GM21717 (cell line): ENCODE measurements around the gene TM4SF1.
"Not testable (repeated sequence)": the region's sequence is repeated elsewhere in the genome, so short reads cannot be mapped to it uniquely, and the experiment has no call there.

Source experiments
- ATAC-seq: cut with Tn5 transposase; IDR thresholded peaks from one replicate; pipeline ENCODE4 v1.9.1; 2021; ENCODE audit warnings: mild to moderate bottlenecking, moderate library complexity; ENCODE audit not compliant: unreplicated experiment

TM4SF1 gene

DNA sequence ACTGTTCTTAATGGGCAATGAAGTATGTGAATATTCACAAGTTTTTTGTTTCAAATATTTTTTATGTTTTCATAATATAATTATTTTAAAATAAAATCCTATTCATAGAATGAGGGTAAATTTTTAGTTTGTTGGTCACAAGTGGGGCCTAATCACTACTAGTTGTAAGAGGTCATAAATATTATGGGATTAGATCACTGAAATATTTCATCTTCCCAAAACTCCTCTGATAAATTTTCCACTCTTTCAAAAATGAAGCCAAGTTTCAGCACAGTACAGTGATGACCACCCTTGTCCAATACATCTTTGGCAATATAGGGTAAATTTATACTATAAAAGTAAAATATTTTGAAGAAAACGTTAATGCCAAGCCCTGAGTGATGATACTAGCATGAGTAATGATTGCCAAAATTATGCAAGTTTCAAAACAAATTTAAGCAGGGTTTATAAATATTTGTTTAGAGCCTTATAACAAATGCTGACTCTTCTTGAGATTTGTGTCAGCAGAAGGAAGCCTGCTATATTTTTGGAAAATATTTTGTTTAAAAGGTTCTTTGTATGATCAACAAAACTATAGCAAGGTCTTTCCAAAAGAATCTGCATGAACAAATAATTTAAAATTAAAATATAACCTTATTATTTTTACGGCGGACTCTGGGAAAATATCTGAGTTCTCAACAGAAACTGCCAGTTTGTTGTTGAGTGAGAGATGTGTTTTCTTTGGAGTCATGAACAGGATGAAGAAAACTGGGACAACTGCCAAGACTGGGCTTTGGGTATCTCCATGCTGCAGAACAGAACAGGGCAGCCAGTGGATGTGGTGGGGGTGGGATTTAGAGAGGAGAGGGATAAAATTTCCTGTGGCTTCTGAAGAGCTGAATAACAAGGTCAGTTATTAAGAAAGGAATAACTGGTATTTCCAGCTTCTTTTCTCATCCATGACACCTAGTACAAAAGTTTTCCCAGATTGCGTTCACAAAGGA is 17.9 kb upstream of the TM4SF1 start:
- ATAC-seq: no peak

DNA sequence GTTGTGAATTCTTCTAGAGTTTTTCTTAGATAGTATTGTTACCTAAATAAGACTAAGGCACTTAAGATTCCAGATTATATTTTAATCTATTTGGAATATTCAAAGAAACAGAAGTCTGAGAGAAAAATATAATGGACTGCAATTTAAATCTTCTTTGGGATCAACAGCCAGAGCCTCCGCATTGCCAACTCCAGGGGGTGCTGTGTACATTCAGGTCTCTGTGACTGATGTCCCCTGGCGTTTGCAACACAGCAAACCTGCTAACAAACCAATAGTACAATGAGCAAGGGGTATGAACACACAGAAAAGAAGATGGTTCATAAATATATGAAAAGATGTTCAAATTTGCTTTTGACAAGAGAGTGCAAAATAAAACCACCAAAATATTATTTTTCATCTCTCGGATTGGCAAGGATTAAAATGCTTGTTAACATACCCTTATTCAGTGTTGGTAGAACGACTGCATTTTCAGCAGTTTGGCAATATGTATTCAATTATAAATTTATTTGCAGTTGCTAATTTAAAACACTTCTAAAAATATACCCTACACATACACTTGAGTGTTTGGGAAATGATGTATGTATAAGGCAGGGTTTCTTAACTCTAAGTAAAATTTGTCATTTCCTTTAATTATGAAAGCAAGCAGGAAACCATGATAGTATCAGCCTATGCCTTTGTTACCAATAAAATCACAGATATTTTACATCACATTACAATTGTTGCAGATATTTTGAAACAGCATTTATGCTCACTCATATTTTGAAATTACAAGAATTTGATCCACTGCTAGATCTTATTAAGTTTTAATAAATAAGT is 16.1 kb upstream of the TM4SF1 start:
- no peak for ATAC-seq

DNA sequence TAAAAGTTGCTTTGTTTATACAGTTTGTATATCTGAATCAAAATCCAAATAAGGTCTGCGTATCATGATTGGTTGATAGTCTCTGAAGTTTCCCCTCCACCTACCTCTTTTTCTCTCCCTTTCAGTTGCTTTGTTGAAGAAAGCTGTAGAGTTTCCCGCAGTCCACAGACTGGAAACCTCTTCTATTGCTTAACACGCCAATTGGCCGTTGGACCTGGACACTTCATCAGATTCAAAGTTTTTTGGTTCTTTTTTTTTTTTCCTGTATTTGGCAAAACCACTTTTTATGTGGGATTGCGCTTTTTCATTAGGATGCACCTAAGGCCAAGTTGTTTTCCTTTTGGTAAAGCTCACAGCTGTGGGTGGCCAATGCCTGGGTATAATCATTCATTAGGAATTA is 14.5 kb upstream of the TM4SF1 start:
- ATAC-seq: no peak

- no peak for ATAC-seq
Observed at GRCh38 chr3:149390772-149391212, 13.3 kb upstream of the TM4SF1 start.

- no peak for ATAC-seq
Observed at GRCh38 chr3:149390294-149390693, 12.8 kb upstream of the TM4SF1 start.

DNA sequence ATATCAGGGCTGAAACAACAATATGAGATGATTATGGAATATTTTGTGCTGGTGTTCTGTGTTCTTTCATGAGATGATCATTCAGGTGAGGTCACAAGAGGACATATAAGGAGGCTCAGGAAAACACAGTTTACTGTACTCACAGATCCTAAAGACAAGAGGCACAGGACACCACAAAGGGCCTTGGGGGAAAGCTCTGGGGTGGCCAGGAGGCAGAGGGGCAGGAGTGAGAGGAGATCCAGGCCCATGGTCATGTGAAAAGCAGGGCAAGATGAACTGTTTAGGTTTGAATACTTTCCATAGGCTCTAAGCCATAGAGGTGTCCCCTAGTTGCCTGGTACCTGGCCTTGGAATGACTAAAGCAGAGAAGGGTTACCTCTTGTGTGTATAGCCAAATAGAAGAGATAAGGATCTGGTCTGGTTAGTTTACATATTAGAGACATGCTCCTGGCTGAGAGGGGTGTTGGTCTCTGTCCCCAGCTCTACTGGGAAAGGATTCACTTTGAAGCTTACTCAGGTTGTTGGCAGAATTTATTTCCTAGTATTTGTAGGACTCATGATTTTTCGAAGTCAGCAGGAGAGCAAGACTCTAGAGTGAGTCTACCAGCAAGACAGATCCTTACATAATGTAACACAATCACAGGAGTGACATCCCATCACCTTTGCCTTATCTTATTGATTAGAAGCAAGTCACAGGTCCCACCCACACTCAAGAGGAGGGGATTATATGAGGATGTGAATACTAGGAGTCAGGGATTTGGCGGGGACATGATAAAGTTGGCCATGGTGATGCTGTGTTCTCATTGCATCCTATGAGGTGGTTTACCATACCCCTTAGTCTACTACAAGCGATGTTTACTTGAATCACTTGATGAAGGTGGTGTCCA is 11.3 kb upstream of the TM4SF1 start:
- ATAC-seq: no peak

GRCh38 chr3:149388001-149388440 is 10.6 kb upstream of the TM4SF1 start:
- ATAC-seq: no peak

- ATAC-seq: no peak
Observed at GRCh38 chr3:149386299-149386606, 8.8 kb upstream of the TM4SF1 start.

- ATAC-seq: no peak
Observed at GRCh38 chr3:149385617-149386298, 8.3 kb upstream of the TM4SF1 start.

DNA sequence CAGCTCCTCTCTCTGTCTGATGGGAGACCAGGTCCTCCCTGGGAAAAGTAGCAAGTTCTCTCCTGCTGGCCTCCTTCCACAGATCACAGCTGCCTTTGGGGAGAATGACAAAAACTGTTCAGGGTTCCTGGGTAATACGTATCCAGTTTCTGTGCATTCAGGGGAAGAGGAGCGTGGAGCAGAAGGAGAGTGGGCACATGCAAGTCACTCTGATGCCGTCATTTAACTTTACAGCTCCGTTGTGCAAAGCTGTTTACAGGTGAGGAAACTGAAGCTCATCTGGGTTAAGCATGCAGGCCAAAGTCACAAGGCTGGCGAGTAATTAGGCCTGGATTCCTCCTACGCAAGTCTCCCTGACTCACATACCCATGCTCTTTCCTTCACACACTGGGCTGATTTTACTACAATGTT is 7.5 kb upstream of the TM4SF1 start:
- no peak for ATAC-seq

DNA sequence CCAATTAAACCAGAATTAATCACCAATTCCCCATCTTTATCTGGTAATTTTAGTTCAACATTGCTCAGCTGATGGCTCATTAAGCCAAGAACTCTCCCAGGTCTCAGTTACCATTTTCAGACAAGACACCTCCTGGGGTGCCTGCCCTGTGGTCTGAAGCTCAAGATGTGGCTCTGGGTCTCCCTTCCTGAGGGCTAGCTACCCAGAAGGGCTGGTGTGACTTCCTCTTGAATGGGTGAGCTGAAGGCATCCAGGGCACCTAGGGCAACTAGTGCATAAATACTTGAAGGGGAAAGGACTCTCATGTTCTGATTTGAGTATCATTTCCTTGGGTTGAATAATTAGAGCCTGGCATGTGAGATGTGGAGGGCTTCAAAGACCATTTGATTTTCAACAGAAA is 6.7 kb upstream of the TM4SF1 start:
- no peak for ATAC-seq

- ATAC-seq: no peak
Observed at GRCh38 chr3:149383703-149384102, 6.3 kb upstream of the TM4SF1 start.

- no peak for ATAC-seq
Observed at GRCh38 chr3:149382518-149382917, 5.1 kb upstream of the TM4SF1 start.

GRCh38 chr3:149382101-149382467 is 4.6 kb upstream of the TM4SF1 start:
- ATAC-seq: no peak

DNA sequence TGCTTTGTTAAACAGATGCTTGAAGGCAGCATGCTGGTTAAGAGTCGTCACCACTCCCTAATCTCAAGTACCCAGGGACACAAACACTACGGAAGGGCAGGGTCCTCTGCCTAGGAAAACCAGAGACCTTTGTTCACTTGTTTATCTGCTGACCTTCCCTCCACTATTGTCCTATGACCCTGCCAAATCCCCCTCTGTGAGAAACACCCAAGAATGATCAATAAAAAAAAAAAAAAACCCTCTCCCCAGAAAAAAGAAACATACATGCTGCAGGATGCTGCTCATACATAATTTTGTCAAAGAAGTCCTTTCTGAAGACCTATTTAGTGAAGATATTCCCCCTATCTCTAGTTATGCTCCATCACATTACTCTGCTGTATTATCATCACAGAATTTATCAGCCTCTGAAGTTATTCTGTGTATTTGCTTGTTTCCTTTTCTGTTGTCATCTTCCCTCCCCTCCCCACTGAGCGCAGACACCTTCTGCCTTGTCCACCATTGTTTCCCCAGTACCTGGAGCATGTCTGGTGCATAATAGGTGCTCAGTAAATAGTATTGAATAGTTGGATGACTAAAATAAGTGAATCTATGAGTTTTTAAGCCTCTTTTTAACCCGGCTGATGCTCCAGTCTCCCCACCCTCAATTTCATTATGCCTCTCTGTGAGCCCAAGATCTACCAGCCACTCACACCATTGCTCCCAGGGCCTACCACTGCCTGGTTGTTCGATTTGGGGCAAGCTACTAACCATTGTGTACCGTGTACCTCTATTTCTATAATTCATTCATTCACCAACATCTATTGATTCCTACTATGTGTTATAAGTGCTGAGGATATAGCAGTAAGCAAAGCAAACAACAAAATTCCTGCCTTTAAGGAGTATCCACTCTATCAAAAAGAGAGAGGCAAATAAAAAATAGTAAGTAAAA is 4.0 kb upstream of the TM4SF1 start:
- ATAC-seq: no peak

GRCh38 chr3:149380220-149380619 is 2.8 kb upstream of the TM4SF1 start:
- not testable (repeated sequence) for ATAC-seq

DNA sequence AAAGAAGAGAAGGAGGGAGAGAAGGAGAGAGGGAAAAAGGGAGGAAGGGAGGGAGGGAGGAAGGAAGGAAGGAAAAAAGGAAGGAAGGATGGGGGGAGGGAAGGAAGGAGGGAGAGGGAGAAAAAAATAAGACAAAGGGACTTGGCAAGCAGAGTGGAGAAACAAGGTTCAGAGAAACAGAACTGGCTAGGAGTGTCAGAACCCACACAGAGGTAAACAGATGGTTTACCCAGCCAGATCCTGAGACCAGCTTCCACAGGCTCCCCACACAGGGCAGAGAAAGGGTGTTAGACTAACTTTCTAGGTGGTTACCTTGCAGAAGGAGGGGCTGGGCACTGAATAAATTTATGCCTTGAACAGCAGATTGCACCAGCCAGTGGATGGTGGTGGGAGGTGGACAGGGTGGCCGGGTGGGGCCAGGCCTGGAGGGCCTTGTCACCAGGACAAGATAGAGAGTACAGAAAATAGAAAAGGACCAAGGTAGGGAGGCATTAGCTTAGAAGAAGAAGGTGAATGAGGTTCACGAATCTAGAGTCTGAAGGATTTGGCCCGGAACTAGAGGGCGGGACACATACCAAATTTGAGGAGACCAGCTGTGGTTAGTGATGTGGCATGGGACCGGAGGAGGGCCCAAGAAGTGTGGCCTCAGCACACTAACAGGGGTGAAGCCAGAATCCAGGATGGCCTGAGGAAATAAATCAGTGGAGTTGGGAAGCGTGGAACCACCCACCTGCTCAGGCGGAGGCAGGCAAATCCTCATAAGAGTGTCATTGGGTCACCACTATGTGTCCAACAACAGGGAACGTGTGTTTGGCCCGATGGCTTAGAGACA is 1.2 kb upstream of the TM4SF1 start:
- ATAC-seq: no peak

GRCh38 chr3:149376718-149377407 is 586 bp downstream of the TM4SF1 start:
- ATAC-seq: no peak
